Tibial nerve (tissue), 4 donors: ENCODE data around the gene LPO. TPM values are rescaled to one million over a fixed set of nuclear protein-coding genes. Genes with fewer than 3 reads are reported as not detected.

ENCODE experiments used
- DNase-seq, 2 donors: peaks; one replicate each; pipeline ENCODE4 v3.0.0-alpha.2; 2019; ENCODE audit warnings: low spot score in 2 of 2
- H3K27ac ChIP-seq, 4 donors: fragments of 200-600 bp; sonication (generic) in 3 of 4; one replicate each; pipeline ENCODE4 v1.5.1; 2017 to 2019; ENCODE audit warnings: mild to moderate bottlenecking in 1 of 4
- H3K27me3 ChIP-seq, 2 donors: fragments of 200-600 bp; sonication (generic) in 1 of 2; one replicate each; pipeline versions ENCODE4 v1.5.1 to v1.6.0; 2017 to 2019
- H3K36me3 ChIP-seq, 3 donors: fragments of 200-600 bp; sonication (generic); one replicate each; pipeline ENCODE4 v1.5.1; 2018 to 2019
- H3K4me1 ChIP-seq, 4 donors: fragments of 200-600 bp; sonication (generic) in 3 of 4; one replicate each; pipeline ENCODE4 v1.5.1; 2017 to 2019
- H3K4me3 ChIP-seq, 4 donors: fragments of 200-600 bp; sonication (generic) in 3 of 4; one replicate each; pipeline ENCODE4 v1.5.1; 2017 to 2019; ENCODE audit warnings: mild to moderate bottlenecking in 1 of 4, moderate library complexity in 1 of 4
- H3K9me3 ChIP-seq, 4 donors: fragments of 200-600 bp; sonication (generic) in 3 of 4; one replicate each; pipeline ENCODE4 v1.5.1; 2017 to 2019
- EP300 ChIP-seq, 2 donors: sonication (generic); formaldehyde crosslinking; IDR thresholded peaks; one replicate each; pipeline ENCODE4 v1.6.1; 2017; ENCODE audit warnings: antibody characterized with exemption in 2 of 2, mild to moderate bottlenecking in 1 of 2
- POLR2A ChIP-seq, 2 donors: fragments of 450-650 bp; IDR thresholded peaks; one replicate each; pipeline ENCODE4 v1.6.1; 2017; ENCODE audit warnings: antibody characterized with exemption in 2 of 2, mild to moderate bottlenecking in 2 of 2, moderate library complexity in 2 of 2
- WGBS, 2 donors: methylation state at CpG; one replicate each; pipeline ENCODE4 v1.1.5; 2018; 5-methylcytosine and 5-hydroxymethylcytosine counted together
- total RNA-seq, 4 donors: library from RNA; depleted of rRNA; stranded (reverse); fragments of >200 nt; gene quantifications; one replicate each; pipeline ENCODE4 v1.1.0, GENCODE V29; 2016
- TF ChIP-seq, protein P1 (sequence below), 5 experiments: fragments of 200-600 bp in 3 of 5; fragments of 450-650 bp in 2 of 5; sonication (generic) in 3 of 5; IDR thresholded peaks; one replicate each; pipeline ENCODE4 v1.5.1; 2016 to 2019; ENCODE audit warnings: antibody characterized with exemption in 5 of 5, mild to moderate bottlenecking in 3 of 5, moderate library complexity in 2 of 5

Gene LPO
- total RNA-seq, 4 donors from 2014 or later: not detected

- peaks cover 0 to 64% (median 0%) of the 10 kb centered on the region in 3 donors for H3K36me3 ChIP-seq
- H3K4me3 ChIP-seq: no peak overlapping the region
- H3K9me3 ChIP-seq: no peaks in the 10 kb centered on the region
- no peak overlapping the region for H3K27ac ChIP-seq
- TF ChIP-seq, protein P1, sequence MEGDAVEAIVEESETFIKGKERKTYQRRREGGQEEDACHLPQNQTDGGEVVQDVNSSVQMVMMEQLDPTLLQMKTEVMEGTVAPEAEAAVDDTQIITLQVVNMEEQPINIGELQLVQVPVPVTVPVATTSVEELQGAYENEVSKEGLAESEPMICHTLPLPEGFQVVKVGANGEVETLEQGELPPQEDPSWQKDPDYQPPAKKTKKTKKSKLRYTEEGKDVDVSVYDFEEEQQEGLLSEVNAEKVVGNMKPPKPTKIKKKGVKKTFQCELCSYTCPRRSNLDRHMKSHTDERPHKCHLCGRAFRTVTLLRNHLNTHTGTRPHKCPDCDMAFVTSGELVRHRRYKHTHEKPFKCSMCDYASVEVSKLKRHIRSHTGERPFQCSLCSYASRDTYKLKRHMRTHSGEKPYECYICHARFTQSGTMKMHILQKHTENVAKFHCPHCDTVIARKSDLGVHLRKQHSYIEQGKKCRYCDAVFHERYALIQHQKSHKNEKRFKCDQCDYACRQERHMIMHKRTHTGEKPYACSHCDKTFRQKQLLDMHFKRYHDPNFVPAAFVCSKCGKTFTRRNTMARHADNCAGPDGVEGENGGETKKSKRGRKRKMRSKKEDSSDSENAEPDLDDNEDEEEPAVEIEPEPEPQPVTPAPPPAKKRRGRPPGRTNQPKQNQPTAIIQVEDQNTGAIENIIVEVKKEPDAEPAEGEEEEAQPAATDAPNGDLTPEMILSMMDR (IDR thresholded peaks at IDR 0.05): no peak
- TF ChIP-seq POLR2A (IDR thresholded peaks at IDR 0.05) (no peak), EP300 (IDR thresholded peaks at IDR 0.05) (no peak)
- no peaks in the 10 kb centered on the region for H3K27me3 ChIP-seq
- peaks cover 0 to 9% (median 3%) of the 10 kb centered on the region in 4 donors for H3K4me1 ChIP-seq
- DNase-seq: no peak
Measured at GRCh38 chr17:58215685-58216084, 22.7 kb upstream of the LPO start.

DNA sequence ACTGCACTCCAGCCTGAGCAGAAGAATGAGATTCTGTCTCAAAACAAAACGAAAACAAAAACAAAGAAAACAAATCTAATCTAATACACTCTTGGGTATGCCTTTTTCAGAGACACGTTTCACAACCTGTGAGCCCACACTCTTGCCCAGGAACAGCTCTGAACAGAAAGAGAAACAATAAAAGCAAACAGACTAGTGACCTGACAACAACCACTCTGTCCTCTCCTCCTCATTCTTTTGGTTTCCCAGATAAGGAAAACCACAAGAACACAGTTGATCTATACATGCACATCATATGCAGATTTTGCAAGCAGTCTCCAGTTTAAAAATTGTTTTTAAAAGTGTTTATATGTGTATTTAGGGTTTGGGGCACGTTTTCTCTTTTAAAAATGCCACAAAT is 20.6 kb upstream of the LPO start:
- TF ChIP-seq EP300 (IDR thresholded peaks at IDR 0.05) (no peak), POLR2A (IDR thresholded peaks at IDR 0.05) (no peak)
- TF ChIP-seq, protein P1 (IDR thresholded peaks at IDR 0.05): no peak
- no peak for DNase-seq
- no peak overlapping the region for H3K27ac ChIP-seq
- H3K27me3 ChIP-seq: no peaks in the 10 kb centered on the region
- WGBS, 2 donors: 87 to 93% methylated on average over 3 of the region's 3 CpGs
- peaks cover 0 to 44% (median 0%) of the 10 kb centered on the region in 3 donors for H3K36me3 ChIP-seq
- H3K9me3 ChIP-seq: no peaks in the 10 kb centered on the region
- H3K4me3 ChIP-seq: no peak overlapping the region
- peaks cover 0 to 9% (median 3%) of the 10 kb centered on the region in 4 donors for H3K4me1 ChIP-seq

DNA sequence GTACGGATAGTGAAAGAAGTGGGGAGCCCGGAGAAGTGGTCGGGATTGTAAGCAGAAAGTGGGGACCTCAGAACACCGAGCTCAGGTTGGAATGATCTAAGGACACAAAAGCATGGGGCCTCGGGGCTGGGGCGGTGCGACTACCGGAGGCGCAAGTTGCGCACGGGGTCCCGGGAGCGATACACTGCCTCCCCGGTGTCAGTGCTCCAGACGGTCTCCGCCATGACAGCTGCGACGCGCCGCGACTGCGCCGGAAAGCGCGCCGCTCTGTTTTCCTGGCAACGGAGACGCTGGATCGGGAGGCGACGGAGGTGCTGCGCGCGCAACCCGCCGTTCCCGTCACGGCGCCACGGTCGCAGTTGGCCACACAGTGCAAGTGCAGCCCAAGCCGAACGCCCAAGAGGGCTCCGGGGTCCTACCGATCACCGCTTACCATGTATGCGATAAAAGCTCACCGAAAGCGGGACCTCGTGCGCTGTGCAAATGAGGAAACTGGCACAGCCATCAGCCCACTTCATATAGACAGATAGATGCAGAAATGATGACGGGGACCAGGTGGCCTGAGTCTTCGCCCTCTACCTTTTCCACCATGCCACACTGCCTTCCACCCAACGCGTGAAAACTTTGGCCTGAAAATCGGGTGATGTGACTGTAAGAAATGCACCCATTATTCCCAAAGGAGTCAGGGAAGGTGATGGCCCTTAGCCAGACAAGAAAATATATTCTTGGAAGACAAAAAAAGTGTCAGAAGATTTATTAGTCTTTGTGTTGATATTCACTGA is 19.2 kb upstream of the LPO start, which contains the start of gene MKS1:
Gene MKS1, minus strand, starts transcription at position 249 of the 782 bp plus-strand sequence. Its CDS starts 25 bp downstream, at position 224.
- Histone ChIP-seq H3K27me3 (no peaks in the 10 kb centered on the region), H3K27ac (peak within 1 kb of the TSS; percentile 28 to 88 (median 85)), H3K4me1 (peaks cover 0 to 9% (median 3%) of the 10 kb centered on the region in 4 donors), H3K36me3 (peaks cover 0 to 29% (median 0%) of the 10 kb centered on the region in 3 donors), H3K9me3 (no peaks in the 10 kb centered on the region), H3K4me3 (peak within 1 kb of the TSS; percentile 53 to 93 (median 78))
- DNase-seq: peak; percentile 82 to 84
- TF ChIP-seq, protein P1 (IDR thresholded peaks at IDR 0.05): peak; percentile 66 to 87 (median 71)
- TF ChIP-seq POLR2A (IDR thresholded peaks at IDR 0.05) (peak; percentile 37 to 38), EP300 (IDR thresholded peaks at IDR 0.05) (peak in 1 of 2 donors; percentile 84)
- whole genome bisulfite sequencing, 2 donors: 4 to 5% methylated on average over 33 to 47 of the region's 56 CpGs

GRCh38 chr17:58219789-58220183 is 18.6 kb upstream of the LPO start:
- 34 to 40% methylated on average over 7 of the region's 7 CpGs for WGBS, 2 donors
- Histone ChIP-seq H3K27ac (peak overlapping the region in 3 of 4 donors; percentile 83 to 88 (median 87)), H3K4me3 (peak overlapping the region; percentile 53 to 93 (median 78)), H3K36me3 (peaks cover 0 to 23% (median 0%) of the 10 kb centered on the region in 3 donors), H3K9me3 (no peaks in the 10 kb centered on the region), H3K4me1 (peaks cover 0 to 9% (median 3%) of the 10 kb centered on the region in 4 donors), H3K27me3 (no peaks in the 10 kb centered on the region)
- TF ChIP-seq POLR2A (IDR thresholded peaks at IDR 0.05) (no peak), EP300 (IDR thresholded peaks at IDR 0.05) (no peak)
- TF ChIP-seq, protein P1 (IDR thresholded peaks at IDR 0.05): no peak
- no peak for DNase-seq

DNA sequence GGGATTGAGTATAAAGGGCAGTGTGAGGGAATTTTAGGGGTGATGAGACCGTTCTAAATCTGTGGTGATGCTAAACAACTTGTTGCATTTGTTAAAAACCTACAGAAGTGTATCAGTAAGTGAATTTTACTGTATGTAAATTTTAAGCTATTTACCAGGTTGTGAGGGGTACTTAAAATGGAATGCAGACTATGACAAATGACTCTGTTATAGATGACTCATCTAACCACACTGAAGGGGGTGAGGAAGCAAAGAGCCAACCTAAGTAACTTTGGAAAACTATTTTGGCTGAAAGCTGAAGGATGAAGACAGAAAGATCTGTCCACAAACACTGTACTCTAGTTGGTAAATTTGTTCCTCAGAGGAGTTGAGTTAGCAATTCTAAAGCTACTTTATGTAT is 14.1 kb upstream of the LPO start:
- Histone ChIP-seq H3K36me3 (no peaks in the 10 kb centered on the region), H3K9me3 (no peaks in the 10 kb centered on the region), H3K4me1 (peaks cover 0 to 9% (median 3%) of the 10 kb centered on the region in 4 donors), H3K4me3 (no peak overlapping the region), H3K27me3 (peaks cover 0 to 11% of the 10 kb centered on the region in 2 donors), H3K27ac (no peak overlapping the region)
- TF ChIP-seq EP300 (IDR thresholded peaks at IDR 0.05) (no peak), POLR2A (IDR thresholded peaks at IDR 0.05) (no peak)
- TF ChIP-seq, protein P1 (IDR thresholded peaks at IDR 0.05): no peak
- no peak for DNase-seq
- 39 to 46% methylated on average over 1 of the region's 1 CpG for WGBS, 2 donors
